Stimulated activated CD4-positive, alpha-beta T cell treated with anti-CD3 and anti-CD28 coated beads, Interleukin-12 subunit alpha, Interleukin-12 subunit beta, amount 100 ng/mL, for 4 hours (primary cell): ENCODE results near the gene RNF123.
A peak's percentile ranks its signal among the peaks of the same experiment; 100 is the strongest.
"Not testable (repeated sequence)": the region's sequence is repeated elsewhere in the genome, so short reads cannot be mapped to it uniquely, and the experiment has no call there.

Experiments used
- DNase-seq: peaks from one replicate; pipeline ENCODE4 v3.0.0-alpha.2; 2020

The RNF123 gene

GRCh38 chr3:49683162-49683561, 6.2 kb upstream of the RNF123 start:
- DNase-seq: no peak

- not testable (repeated sequence) for DNase-seq
Observed at GRCh38 chr3:49684453-49684852, 4.9 kb upstream of the RNF123 start.

GRCh38 chr3:49685103-49685502, 4.3 kb upstream of the RNF123 start:
- not testable (repeated sequence) for DNase-seq

- not testable (repeated sequence) for DNase-seq
Observed at GRCh38 chr3:49685846-49686245, 3.5 kb upstream of the RNF123 start.

- DNase-seq: peak; percentile 30
Observed at GRCh38 chr3:49686346-49686745, 3.0 kb upstream of the RNF123 start.

- DNase-seq: peak; percentile 43
Observed at GRCh38 chr3:49686769-49687423, 2.5 kb upstream of the RNF123 start.

GRCh38 chr3:49687424-49687795, 1.9 kb upstream of the RNF123 start:
- not testable (repeated sequence) for DNase-seq

- not testable (repeated sequence) for DNase-seq
Observed at GRCh38 chr3:49688338-49689045, 865 bp upstream of the RNF123 start.

GRCh38 chr3:49689908-49690624, 709 bp downstream of the RNF123 start:
- DNase-seq: not testable (repeated sequence)

GRCh38 chr3:49690856-49691255, 1.5 kb downstream of the RNF123 start:
- not testable (repeated sequence) for DNase-seq

GRCh38 chr3:49691481-49691880, 2.1 kb downstream of the RNF123 start:
- DNase-seq: not testable (repeated sequence)

GRCh38 chr3:49694409-49695070, 5.2 kb downstream of the RNF123 start:
- DNase-seq: not testable (repeated sequence)

GRCh38 chr3:49695350-49696015, 6.1 kb downstream of the RNF123 start:
- DNase-seq: not testable (repeated sequence)

GRCh38 chr3:49699281-49699979, 10.1 kb downstream of the RNF123 start:
- DNase-seq: no peak

GRCh38 chr3:49700014-49700413, 10.7 kb downstream of the RNF123 start:
- DNase-seq: no peak

GRCh38 chr3:49700453-49701128, 11.2 kb downstream of the RNF123 start:
- no peak for DNase-seq

- no peak for DNase-seq
Observed at GRCh38 chr3:49701388-49702077, 12.2 kb downstream of the RNF123 start.

GRCh38 chr3:49702672-49703071, 13.3 kb downstream of the RNF123 start:
- no peak for DNase-seq

- DNase-seq: peak; percentile 46
Observed at GRCh38 chr3:49703443-49703927, 14.1 kb downstream of the RNF123 start.

- no peak for DNase-seq
Observed at GRCh38 chr3:49703956-49704355, 14.6 kb downstream of the RNF123 start.

- no peak for DNase-seq
Observed at GRCh38 chr3:49704629-49705028, 15.3 kb downstream of the RNF123 start.
